NOMO-1 (cell line): ENCODE data around the gene ALKBH5.

Source experiments
- DNase-seq, 2 experiments: peaks; one replicate each; lab custom pipeline; 2025; ENCODE audit not compliant: unreplicated experiment in 2 of 2; lab: John Stamatoyannopoulos, UW

Gene ALKBH5

DNA sequence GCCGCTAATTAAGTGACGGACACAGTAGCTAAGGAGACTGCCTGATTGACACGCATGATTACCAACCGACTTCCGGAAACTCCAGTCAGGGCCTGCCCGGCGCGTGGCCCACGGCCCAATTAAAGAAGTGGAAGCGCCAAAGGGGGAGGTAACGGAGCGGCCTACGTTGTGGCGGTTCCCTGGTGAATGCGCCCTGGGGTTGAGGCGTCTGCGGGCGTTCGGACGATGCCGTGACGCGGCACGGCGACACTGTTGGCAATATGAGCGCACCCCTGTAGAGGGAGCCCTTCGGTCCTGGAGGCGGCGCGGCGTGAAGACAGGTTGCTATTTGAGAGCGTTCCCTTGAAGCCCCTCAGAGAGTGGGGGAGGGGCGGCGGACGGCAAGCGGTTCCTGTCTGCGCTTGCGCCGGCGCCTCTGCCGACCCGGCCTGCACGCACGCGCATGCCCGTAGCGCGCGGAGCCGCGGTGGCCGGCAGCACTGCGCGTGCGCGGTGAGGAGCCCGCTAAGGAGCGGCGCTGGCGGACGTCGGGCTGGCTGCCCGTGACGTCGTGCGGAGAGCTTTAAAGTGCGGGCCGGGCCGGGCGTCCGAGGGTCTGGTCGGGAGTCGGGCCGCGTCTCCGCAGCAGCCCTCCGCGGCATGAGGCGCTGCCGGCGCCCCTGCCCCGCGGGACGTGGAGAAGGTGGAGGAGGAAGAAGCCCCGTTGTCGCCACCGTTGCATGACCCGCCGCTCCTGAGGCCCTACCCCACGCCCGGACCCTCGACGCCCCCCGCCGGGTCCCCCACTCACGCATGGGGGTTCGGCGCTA is at the start of gene ALKBH5:
TSS of gene ALKBH5 (plus strand) at position 495 of the 809 bp plus-strand sequence. CDS start 416 bp downstream, outside the sequence.
- peak; percentile 99 for DNase-seq

DNA sequence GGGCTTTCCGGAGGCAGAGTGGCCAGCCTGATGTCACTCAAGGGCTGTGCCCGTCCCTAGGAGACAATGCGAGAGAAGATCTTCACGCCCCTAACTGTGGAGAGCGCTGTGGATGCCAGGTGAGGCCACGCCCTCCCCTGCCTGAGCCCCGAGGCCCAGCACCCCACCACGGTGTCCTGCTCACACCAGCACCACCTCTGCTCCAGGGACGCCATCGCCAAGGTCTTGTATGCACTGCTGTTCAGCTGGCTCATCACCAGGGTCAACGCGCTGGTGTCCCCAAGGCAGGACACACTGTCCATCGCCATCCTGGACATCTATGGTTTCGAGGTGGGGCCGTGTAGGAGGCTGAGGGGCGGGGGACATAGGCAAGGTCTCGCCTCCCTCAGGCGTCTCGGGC is 47.3 kb upstream of the ALKBH5 start:
- DNase-seq, result no peak

DNA sequence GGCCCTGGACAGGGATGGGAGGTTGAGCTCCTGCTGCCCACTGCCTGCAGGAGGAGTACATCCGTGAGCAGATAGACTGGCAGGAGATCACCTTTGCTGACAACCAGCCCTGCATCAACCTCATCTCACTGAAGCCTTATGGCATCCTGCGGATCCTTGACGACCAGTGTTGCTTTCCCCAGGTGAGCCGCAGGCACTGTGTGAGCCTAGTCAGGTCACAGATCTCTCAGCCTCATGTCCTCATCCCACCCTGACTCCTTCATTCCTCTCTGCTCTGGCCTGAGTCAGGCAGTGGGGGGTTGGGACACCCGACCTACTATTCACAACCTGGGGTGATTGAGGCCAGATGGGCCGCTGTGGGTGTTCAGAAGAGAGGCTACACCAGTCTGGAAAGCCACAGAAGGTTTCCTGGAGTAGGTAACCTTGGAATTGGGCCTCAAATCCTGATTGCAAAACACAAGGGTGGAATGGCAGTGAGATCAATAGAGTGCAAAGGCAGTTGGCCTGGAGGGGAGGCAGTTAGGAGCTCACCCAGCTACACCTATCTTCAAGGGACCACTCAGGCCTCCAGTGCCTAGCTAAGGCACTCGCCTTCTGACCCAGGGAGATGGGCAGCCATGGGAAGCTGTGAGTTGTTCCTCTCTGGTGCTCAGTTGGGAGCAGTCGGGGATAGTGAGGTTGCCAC is 45.4 kb upstream of the ALKBH5 start:
- no peak for DNase-seq

DNA sequence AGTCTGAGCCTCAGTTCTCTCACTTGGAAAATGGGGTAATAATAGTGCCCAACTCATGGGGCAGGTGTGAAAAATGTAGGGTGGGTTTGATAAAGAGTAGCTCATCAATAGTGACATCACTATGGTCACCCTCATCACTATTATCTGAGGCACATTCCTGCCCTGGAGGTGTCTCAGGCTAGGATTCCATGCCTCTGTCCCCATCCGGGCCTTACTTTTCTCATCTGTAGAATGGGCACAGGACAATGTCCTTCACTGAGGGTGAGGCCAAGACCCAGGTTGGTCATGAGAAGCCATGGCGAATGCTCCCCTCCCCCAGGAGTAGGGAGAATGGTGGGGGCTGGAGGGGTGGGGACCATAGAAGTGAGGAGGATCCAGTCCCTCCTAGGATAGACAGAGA is 44.5 kb upstream of the ALKBH5 start:
- no peak for DNase-seq

DNA sequence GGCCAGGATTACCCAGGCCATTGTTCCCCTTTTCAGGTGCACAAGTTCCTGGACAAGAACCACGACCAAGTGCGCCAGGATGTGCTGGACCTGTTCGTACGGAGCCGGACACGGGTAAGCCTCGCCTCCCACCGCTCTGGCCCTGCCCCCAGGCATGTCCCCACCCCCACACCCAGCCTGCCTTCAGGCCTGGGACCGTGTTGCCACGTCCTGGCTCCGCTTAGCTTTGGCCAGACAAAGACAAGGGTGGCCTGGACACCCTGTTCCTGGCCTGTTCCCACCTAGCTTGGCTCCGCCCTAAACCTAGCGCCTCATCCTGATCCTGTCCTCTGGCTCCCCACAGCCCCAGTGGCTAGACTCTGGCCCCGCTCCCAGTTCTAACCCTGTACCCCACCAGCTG is 44.1 kb upstream of the ALKBH5 start:
- no peak for DNase-seq

DNA sequence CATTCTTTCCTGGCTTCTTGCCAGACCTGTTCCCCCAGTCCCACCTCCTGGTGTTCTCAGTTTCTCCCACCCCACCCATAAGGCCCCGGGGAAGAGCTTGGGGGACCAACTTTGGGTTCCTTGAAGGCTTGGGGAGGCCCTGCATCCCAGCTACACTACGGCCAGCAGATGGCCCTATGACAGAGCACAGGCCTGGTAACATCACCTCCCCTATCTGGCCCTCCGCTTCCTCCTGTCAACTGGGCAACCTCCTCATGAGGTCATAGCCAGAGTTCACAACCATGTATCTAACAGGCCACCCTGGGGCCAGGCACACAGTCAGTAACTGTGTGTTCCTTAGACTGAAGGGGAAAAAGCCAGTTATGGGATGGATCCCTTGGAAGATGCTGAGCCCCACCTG is 43.7 kb upstream of the ALKBH5 start:
- DNase-seq, result no peak

DNA sequence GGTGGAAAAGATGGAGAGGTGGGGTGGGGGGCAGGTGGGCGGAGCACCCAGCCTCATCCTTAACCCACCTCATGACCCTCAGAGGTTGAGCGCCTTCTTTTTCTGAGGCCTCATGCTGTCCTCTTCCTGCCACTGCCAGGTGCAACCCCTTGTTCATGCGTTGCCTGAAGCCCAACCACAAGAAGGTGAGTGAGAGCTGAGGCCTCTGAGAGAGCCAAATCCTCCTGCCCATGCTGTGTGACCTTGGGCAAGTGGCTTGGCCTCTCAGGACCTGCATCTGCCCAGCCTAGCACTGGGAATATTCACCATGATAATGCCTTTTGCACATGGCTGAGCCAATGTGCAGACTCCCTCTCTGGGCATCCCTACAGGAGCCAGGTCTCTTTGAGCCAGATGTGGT is 43.0 kb upstream of the ALKBH5 start:
- no peak for DNase-seq

DNA sequence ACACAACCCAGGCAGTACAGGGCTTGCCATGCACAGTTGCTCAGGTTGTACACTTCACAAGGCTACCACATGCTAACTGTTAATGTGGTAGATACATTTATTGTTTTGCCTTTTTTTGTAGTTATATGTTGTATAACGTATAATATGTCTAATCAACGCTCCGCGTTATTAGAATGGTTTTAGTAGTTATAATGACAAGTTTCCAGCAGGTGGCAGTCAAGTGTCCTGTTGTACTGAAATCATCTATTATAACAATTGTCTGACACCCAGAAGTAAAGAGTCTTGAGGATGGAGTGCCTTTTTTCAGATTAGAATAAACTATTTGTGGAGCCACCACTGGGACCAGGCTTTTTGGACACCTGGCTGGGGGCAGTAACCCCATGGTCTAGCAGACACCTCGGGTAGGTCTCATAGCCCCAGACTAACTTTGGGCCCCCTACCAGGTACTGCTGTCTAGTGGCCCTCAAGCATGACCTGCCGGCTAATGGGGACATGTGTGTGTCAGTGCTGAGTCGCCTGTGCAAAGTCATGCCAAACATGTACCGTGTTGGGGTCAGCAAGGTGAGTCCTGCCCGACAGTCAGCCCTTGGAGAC is 42.3 kb upstream of the ALKBH5 start:
- peak in 1 of 2 experiments; percentile 63 for DNase-seq

DNA sequence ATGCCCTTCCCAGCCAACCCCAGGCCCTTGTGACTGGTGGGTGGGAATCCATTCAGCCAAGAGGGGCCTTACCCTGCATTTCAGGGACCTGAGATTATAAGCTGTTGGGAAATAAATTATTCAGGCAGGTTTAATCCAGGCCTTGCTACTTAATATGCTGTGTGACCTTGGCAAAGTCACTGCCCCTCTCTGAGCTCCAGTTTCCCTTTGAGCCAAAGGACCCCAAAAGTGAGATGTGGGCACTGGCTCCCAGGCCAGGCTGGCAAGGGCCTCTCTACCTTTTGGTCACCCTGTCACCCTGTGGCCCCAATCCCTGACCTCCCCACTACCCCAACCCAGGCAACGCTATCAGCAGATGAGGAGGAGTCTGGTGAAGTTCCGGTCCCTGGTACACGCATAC is 41.2 kb upstream of the ALKBH5 start:
- no peak for DNase-seq

DNA sequence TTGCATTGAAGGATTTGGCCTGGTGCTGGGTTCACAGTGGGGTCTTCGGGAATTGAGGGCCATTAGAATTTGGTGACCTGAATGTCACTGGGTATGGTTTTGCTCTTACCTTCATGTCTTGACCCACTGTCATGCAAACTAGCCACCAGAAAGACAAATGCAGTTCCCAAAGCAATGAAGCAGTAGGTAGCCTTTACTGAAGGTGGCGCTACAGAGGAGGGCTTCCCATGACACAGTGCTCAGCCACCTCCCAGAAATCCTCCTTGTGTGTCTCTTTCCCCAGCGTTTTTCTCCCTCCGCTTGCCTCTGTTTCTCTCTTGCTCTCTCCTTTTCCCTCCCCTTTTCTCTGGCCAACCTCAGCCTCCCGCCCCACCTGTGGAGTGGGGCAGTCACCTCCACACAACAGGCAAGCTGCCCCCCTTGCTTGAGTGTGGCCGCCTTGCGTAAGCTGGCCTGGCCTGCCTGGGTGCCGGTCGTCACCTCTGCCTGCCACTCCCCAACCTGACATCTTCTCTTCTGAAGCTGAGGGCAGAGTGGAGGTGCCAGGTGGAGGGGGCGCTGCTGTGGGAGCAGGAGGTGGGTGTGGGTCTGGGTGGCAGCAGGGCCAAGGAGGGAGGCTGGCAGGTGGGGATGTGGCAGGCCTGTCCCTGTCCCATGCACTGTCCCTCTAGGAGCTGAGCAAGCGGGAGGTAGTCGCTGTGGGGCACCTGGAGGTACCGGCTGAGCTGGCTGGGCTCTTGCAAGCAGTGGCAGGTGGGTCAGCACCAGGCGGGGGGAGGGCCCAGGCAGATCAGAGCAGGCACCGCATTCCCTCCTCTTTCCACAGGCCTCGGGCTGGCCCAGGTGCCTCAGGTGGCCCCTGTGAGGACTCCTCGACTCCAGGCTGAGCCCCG is 40.3 kb upstream of the ALKBH5 start:
- DNase-seq, result peak in 1 of 2 experiments; percentile 13

DNA sequence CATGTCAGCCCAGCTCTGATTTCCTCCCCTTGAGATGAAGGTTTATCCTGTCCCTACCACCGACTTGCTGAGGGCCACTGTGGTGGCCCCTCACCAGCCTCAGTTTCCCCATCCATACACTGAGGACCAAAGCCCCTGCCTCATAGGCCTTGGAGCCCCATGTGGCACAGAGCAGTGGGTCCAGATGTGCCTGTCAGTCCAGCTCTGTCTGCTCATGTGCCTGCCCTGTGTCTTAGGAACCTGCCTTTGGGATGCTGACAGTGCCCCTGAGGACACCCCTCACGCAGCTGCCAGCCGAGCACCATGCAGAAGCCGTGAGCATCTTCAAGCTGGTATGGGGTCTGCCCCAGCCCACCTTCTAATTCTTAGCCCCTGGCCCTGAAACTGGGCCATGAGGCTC is 39.4 kb upstream of the ALKBH5 start:
- no peak for DNase-seq

DNA sequence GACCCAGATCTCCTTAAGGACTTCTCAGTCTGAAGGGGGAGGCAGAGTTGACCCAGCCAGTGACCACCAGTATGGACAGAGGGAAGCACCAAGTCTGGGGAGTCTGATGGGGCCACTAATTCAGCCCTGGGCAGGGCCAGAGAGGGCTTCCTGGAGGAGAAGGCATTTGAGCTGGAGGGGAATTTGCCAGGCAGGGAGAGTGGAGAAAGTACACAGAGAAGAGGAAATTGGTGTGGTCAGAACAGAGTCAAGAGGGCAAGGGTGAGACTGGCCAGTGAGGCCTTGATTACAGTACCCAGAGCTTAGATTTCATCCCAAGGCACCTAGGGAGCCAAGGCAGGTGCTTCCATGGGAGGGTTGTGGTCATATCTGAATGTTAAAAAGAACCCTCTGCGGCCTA is 38.8 kb upstream of the ALKBH5 start:
- no peak for DNase-seq

DNA sequence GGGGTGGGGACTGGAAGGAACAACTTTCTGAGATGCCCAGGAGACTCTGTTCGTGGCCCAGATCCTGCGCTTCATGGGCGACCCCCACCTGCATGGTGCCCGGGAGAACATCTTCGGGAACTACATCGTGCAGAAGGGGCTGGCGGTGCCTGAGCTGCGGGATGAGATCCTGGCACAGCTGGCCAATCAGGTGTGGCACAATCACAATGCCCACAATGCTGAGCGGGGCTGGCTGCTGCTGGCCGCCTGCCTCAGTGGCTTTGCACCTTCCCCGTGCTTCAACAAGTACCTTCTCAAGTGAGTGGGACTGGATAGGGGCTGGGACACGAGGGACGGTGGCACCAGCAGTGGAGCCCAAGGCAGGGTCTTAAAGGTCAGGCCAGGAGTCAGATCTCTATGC is 37.8 kb upstream of the ALKBH5 start:
- DNase-seq, result no peak

DNA sequence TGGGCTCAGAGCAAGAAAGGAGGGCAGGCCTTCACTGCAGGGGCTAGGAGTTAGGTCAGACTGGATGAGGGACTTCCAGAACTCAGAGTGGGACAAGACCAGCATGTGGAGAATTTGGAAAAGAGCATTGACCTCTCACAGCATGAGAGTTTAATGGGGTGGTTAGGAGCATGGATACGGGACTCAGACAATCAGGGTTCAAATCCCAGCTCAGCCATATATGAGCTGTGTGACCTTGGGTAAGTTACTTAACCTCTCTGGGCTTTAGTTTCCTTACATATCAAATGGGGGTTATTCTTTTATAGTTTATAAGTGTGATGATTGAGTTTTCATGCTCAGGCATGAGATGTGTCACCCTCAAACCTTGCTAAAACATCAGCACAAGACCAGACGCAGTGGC is 37.4 kb upstream of the ALKBH5 start:
- no peak for DNase-seq

DNA sequence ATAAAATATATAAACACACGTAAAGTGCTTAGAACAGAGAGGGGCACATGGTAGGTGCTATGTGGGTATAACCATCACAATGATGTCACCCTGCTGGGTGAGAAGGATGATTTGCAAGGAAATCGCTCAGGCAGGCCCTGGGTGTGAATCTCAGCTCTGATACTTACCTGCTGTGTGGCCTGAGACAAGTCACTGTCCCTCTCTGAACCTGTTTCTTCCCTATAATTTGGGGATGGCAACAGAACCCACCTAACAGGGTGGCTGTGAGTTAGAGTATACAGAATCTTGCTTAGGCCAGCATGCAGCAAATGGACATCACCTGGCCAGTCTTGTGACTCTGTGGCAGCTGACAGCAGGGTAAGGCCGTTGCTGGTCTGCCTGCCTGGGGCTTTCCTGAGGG is 36.6 kb upstream of the ALKBH5 start:
- no peak for DNase-seq

DNA sequence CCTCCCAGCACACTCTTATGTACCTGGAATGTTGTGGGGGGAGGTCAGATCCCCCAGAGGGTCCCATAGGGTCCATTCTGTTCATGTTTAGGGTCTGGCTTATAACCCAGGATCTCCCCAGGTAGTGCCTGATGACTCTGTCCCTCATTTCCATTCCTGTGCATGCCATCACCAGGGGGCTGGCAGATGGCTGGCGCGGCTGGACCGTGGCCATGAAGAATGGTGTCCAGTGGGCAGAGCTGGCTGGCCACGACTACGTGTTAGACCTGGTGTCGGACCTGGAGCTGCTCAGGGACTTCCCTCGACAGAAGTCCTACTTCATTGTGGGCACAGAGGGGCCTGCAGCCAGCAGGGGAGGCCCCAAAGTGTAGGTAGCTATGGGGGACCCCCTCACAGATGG is 35.0 kb upstream of the ALKBH5 start:
- no peak for DNase-seq

DNA sequence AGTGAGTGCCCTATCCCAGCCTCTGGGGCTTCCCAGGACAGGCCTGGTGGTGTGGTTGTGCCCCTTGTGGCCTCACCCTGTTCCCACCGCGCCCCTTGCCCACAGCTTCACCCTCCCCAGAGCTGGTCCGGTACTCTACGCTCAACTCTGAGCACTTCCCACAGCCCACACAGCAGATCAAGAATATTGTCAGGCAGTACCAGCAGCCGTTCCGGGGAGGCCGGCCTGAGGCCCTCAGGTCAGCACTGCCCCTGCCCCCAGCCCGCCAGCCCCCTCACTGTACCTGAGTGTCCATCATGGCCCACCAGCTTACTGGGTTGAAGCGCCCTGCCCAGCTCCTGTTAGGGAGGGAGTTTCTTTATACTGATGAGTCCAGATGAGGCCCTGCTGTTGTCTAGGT is 32.3 kb upstream of the ALKBH5 start:
- DNase-seq, result no peak

DNA sequence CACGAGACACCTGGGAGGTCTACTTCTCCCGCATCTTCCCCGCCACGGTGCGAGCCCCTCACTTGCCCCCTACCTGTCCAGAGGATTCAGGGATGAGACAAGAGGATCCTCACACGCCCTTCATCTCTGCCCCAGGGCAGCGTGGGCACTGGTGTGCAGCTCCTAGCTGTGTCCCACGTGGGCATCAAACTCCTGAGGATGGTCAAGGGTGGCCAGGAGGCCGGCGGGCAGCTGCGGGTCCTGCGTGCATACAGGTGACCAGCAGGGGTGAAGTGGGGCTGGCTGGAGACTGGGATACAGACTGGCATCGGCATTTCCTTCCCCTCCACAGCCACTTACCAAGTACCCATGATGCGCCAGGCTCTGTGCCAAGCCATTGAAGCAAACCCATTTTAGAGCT is 28.4 kb upstream of the ALKBH5 start:
- no peak for DNase-seq

DNA sequence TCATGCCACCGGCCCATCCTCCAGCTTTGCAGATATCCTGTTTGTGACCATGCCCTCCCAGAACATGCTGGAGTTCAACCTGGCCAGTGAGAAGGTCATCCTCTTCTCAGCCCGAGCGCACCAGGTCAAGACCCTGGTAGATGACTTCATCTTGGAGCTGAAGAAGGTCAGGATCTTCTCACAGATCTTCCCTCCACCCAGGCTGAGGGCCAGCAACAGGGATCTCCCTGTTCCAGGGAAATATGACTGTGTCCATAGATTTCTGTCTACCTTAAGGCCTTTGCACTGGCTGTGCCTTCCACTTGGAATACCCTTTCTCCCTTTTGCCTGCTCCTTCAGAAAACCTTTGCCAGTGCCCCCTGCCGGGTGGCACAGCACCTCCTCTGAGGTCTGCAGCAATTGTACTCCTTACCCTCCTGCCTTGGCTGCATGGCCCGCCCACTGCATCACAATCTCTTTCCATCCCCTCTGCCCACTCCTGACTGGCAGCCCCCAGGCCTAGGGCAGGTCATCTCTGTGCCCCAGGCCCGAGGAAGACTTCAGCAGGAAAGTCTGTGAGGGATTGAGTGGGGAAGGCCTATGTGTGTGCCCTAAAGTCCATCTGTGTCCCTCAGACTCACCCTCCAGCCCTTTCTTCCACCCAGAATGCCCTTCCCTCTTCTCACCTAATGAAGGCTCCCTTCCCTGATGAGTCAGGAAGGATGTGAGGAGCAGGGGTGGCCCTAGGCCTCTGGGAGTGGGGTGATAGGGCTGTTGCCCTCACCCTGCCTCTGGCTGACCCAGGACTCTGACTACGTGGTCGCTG is 27.3 kb upstream of the ALKBH5 start:
- DNase-seq, result no peak

DNA sequence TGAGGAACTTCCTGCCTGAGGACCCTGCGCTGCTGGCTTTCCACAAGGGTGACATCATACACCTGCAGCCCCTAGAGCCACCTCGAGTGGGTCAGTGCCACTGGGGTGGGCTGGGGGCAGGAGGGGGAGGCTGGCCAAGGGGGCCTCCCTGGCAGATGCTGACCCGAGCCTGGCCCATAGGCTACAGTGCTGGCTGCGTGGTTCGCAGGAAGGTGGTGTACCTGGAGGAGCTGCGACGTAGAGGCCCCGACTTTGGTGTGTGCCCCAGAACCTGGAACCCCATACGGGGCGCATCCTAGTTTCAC is 26.7 kb upstream of the ALKBH5 start:
- no peak for DNase-seq
